GM12892 (cell line): Measurements from ENCODE around the gene CLCA2.

ENCODE experiments used
- POLR2A ChIP-seq: IDR thresholded peaks from 2 replicates; pipeline ENCODE4 v1.6.1; 2011; ENCODE audit warnings: low read depth, low read length, control low read depth
- TAF1 ChIP-seq: IDR thresholded peaks from 2 replicates; pipeline ENCODE4 v1.6.1; 2011; ENCODE audit warnings: low read depth, mild to moderate bottlenecking, control low read depth, low read length, borderline replicate concordance

GRCh38 chr1:86377341-86377740 lies 46.6 kb upstream of the CLCA2 start:
- no peak for TF ChIP-seq POLR2A
- no peak for TF ChIP-seq TAF1
